GM21737 (cell line): Measurements from ENCODE around the gene ENO2.
"Not testable (repeated sequence)": the region's sequence is repeated elsewhere in the genome, so short reads cannot be mapped to it uniquely, and the experiment has no call there.

Experiments
- ATAC-seq: cut with Tn5 transposase; IDR thresholded peaks from one replicate; pipeline ENCODE4 v1.9.1; 2021; ENCODE audit warnings: mild to moderate bottlenecking, moderate library complexity; ENCODE audit not compliant: unreplicated experiment

The ENO2 gene

DNA sequence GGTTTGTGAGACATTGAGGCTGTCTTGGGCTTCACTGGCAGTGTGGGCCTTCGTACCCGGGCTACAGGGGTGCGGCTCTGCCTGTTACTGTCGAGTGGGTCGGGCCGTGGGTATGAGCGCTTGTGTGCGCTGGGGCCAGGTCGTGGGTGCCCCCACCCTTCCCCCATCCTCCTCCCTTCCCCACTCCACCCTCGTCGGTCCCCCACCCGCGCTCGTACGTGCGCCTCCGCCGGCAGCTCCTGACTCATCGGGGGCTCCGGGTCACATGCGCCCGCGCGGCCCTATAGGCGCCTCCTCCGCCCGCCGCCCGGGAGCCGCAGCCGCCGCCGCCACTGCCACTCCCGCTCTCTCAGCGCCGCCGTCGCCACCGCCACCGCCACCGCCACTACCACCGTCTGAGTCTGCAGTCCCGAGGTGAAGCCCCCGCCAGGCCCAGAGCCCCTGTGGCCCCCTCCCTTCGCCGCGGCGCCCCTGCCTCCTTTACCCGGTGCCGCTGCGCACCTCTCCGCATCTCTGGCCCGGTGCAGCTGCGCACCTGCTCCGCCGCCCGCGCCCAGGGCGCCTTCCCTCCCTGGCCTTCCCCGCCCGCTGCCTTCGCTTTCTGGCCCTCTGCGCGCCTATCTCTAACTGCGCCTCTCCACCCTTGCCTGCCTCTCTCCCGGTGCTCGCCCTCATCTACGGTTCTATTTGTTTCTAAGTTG lies at the start of gene ENO2:
TSS of gene ENO2 (plus strand) at position 335 of the 701 bp plus-strand sequence. CDS start 1,253 bp downstream, outside the sequence.
- peak; percentile 61 for ATAC-seq

DNA sequence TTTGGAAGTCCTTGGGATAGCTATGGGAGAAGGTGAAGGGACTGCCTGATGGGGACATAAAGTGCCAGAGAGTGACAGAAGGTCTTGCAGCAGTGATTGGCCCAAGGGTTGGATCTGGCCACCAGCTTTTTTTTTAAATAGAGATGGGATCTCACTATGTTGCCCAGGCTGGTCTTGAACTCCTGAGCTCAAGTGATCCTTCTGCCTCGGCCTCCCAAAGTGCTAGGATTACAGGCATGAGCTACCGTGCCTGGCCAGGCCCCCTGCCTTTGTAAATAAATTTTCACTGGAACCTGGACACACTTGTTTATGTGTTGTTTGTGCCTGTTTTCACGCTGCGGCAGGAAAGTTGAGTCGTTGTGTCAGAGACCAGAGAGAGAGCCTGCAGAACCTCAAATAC lies 49.1 kb upstream of the ENO2 start:
- ATAC-seq: not testable (repeated sequence)

DNA sequence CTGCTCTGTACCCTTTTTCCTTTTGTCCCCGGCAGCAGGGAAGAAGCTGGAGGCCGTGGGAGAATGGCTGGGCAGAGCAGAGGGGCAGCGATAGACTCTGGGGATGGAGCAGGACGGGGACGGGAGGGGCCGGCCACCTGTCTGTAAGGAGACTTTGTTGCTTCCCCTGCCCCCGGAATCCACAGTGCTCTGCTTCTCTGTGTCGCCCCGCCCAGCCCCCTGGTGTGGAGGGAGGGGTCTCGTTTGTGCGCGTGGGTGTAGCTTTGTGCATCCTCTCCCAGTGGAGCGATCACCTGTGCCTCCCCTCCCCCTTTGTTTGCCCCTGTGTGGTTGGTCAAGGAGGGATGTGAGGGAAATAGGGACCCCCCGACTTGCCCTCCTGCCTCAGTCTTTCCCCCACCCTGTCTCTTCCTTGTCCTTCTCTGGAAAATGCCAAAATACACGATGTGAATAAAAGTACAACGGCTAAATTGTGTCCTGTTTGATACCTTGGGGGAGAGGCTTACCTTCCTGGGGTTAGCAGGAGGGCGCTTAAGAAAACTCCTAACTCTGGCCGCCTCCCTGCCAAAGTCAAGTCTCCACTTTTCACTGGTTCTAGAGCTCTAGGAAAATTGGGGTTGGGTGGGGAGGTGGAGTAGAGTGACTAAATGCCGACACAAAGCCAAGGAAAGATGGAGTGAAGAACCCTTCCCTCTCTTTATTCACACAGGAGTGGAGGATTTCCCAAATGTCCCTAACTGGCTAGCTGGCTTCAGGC lies 48.0 kb upstream of the ENO2 start:
- ATAC-seq: no peak

DNA sequence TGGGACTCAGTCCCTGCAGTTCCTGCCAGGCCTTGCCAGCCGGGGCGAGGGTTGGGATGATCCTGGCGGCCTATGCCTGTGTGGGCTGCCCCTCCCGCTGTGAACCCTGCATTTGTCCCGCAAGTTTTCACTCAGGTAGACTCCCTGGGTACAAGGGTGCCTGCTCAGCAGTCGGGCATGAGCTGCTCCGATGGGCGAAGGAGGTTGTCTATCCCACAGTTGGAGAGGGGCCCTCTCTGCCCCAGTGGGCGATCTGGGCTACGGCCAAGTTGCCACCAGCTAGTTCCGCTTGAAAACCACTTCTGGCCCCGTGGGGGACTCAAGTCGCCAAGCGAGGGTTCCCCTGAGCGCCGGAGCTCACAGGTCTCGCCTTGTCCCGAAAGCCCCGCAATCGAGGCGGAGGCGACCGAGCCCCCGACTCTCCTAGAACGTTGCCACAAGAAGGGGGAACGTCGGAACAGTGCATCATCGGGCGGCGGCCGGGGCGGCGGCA lies 47.4 kb upstream of the ENO2 start:
- peak; percentile 2 for ATAC-seq

DNA sequence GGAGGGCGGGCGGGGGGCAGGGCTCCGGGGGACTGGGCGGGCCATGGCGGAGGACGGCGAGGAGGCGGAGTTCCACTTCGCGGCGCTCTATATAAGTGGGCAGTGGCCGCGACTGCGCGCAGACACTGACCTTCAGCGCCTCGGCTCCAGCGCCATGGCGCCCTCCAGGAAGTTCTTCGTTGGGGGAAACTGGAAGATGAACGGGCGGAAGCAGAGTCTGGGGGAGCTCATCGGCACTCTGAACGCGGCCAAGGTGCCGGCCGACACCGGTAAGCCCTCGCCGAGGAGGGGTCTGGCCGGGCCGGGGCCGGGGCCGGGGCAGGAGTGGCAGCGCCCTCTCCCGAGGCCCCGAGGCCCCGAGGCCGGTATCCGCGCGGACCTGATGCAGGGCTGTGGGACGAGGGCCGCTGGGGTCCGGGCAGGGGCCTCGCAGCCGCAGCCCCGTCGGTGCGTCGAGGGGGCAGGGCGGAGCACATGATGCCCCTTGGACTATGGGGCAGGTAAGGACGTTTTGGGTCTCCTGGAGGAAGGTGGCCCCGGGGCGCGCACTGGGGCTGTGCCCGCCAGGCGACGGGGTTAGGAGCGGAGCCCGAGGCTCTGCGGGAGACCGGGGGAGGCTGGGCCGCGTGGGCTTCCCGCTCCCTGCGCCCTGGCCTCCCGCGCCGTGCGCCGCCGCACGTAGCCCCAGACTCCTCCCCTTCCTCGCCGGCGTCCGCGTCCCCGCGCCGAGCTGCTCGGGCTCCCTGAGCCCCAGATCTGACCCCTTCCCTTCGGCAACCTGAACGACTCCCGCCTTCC lies 46.8 kb upstream of the ENO2 start, which contains the start of gene TPI1:
TSS of gene TPI1 (plus strand) at position 119 of the 798 bp plus-strand sequence. CDS start at position 155, 36 bp downstream.
- peak; percentile 42 for ATAC-seq

DNA sequence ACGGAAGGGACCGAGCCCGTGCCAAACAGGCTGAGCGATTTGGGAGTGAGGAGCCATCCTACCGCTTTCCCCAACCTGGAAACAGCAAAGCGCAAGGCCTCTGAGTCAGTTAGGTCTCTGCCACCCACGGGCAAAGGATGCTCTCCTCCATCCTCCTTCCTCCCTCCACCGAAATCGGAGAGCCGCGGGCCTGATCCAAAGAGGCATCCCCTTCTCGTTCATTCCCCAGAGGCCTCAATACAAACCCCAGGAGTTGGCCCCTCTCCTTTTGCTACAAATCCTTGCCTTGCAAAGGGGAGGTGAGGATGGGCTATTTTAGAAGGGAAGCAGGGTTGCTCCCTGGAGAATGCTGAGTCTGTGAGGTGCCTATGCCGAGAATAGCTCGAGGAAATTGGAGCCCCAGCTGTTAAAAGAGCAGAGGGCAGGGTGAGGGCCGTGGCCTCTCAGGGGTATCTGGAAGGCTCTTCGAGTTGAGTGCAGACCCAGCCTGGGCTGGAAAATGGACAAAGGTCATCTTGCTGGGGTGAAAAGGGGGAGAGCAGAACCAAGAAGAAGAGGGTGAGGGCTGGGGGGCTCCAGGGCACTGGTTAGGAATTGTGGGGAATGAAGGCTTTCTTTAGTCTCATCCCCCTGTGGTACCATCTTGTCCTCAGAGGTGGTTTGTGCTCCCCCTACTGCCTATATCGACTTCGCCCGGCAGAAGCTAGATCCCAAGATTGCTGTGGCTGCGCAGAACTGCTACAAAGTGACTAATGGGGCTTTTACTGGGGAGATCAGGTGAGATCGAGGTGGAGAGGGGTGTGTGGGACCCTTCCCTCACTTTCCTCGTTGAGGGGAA lies 46.0 kb upstream of the ENO2 start:
- no peak for ATAC-seq

DNA sequence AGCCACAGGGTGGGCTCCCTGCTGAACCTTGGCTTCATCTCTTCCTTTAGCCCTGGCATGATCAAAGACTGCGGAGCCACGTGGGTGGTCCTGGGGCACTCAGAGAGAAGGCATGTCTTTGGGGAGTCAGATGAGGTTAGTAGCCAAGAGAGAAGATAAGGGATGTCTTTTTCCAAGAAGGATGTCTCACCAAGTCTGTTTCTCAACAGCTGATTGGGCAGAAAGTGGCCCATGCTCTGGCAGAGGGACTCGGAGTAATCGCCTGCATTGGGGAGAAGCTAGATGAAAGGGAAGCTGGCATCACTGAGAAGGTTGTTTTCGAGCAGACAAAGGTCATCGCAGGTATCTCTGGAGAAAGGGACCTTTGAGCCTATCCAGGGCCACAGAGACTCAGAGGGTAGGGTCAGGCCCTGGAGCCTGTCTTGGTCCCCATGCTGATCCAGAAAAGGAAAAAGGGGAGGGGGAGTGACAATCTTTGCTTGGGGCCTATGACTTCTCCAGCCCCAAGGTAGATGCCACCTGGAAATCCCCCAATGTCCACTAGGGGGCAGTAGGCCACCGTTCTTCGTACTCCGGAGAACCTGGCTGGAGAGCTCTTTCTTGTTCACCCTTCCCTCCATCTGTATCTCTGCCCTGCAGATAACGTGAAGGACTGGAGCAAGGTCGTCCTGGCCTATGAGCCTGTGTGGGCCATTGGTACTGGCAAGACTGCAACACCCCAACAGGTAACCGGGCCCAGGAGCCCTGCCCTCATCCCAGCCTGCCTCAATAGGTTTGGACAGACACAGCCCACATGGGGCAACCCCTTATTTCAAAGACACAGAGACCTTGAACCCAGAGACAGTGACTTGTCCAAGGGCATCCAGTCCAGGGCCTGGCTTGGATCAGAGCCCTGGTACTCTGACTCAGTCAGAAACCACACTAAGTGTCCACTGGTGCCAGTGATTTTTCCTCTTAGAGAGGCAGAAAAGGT lies 45.0 kb upstream of the ENO2 start:
- no peak for ATAC-seq

DNA sequence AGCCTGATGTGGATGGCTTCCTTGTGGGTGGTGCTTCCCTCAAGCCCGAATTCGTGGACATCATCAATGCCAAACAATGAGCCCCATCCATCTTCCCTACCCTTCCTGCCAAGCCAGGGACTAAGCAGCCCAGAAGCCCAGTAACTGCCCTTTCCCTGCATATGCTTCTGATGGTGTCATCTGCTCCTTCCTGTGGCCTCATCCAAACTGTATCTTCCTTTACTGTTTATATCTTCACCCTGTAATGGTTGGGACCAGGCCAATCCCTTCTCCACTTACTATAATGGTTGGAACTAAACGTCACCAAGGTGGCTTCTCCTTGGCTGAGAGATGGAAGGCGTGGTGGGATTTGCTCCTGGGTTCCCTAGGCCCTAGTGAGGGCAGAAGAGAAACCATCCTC lies 44.1 kb upstream of the ENO2 start:
- ATAC-seq: not testable (repeated sequence)

DNA sequence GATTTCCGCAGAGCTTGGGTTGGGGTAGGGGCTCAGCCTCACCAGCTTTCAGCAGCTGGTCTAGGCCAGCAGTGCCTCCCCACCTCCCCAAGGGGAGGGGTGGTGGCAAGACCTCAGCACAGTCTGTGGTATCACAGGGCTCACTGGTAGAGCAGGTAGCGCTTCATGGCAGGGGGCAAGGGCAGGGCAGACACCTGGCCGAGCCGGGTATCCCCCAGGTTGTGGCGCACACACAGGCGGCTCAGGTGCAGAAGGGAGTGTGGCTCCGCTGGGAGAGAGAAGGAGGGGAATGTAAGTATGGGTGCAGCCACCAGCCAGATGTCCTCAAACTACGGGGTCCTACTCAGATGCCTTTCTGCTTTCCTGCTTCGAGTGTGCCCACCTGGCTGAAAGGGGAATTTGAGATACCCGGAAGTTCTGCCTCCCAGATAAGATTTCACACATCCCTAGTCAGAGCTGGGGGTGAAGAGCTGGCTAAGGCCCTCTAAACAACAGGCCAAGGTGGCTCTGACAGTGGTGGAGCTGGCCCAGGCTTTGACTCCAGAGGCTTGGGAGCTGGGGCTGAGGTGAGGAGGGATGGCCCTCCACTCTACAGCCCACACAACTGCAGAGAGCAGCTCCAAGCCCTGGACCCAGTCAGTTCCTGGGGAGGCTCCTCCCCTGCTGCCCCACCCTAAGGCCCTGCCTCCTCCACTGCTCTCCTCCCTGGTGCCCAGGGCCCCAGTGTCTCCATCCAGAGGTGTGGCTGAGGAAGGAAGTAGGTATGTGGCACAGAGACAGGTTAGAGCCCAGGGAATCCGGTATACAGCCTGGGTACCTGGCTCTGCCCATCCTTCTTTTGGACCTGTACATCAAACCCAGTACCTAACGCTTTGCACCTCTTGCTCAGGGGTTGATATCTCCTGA lies 43.1 kb upstream of the ENO2 start:
- no peak for ATAC-seq

DNA sequence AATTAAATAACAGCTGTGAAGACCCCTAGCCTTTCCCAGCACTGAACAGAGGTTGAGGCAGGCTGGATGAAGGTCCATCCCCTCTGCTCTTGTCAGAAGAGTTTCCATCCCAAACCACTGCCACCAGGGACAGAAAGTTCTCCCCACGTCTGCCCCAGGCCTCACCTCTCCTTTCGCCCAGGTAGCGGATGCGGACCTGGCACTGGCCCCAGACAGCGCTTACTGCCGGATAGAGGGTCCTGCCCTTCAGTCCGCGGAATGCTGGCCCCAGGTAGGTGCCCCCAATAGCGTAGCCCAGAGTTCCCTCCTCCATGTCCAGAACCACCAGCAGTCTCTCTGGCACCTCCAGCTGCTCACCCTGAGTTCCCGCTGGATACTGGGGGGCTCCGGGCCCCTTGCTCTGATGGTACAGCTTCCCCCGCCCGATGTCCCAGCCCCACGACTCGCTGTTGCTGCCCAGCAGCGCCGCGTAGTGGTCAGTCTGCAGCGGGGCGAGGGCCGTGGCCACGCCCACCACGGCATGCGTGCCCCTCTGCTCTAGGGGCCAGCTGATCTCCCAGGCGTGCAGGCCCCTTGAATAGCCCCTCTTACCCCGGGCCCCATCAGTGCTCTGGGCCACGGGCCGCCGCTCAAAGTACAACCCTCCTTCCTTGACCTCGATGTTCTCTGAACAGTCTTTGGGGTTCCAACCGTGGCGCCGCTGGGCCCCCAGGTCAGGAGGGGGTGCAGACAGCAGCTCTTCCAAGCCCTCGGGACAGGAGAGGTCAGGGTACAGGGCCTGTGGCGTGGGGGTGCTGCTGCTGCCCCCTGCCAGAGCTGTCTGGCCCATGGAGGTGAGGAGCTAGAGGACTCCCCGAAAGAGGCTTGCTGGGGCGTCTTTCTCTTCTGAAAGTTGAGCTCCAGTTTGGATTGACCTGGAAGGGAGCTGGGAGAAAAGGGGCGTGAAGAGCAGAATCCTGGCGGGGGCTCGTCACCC lies 42.0 kb upstream of the ENO2 start:
- peak; percentile 33 for ATAC-seq

DNA sequence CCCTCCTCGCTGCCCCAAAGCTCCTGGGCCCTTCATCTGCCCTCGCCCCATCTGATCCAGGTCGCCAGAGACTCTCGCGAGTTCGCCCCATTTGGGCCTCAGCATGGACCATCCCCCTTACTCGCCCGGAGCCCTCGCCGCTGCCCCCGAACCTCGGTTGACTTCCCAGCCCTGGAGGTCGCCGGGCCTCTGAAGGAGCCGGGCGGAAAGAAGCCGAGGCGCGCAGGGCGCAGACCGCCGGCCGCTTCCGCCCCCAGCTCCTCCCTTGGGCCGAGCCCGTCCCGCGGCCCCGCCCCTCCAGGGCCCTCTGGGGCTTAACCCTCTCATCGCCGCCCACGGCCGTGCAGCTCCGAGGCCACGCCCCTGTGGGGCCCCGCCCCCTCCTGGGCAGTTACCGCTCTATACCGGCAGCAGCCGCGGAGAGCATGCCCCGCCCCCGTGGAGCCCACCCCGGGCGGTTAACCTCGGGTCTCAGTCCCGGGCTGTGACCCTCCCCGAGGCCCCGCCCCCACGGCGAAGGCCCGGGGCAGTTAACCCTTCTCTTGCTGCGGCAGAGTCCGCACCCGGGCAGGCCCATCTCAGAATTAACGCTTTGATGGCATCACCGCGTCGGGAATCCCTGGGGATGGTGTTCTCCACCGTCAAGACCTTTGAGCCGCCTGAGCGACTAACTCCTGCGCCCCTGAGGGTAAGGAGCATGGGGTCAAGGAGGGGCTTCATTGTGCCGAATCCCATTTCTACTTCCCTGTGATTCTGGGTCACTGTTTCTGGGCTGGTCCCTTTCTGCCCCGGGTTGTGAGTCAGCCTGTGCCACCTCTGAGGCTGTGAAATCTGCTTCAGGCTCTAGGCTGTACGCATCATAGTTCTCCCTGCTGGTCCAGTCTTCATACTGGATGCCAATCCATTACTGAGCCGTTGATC lies 41.0 kb upstream of the ENO2 start, which contains the start of gene SPSB2:
TSS of gene SPSB2 (minus strand) at position 210 of the 921 bp plus-strand sequence. CDS start 402 bp downstream, outside the sequence.
- ATAC-seq: peak; percentile 62

DNA sequence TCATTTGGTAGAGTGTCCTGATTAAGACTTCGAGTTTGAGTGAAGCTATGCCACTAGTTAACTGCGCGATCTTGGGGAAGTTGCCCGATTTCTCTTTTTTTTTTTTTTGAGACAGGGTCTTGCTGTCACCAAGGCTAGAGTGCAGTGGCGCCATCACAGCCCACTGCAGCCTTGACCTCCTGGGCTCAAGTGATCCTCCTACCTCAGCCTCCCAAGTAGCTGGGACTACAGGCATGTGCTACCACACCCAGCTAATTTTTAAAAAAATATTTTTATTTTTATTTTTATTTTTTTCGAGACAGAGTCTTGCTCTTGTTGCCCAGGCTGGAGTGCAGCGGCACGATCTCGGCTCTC lies 40.4 kb upstream of the ENO2 start:
- not testable (repeated sequence) for ATAC-seq

DNA sequence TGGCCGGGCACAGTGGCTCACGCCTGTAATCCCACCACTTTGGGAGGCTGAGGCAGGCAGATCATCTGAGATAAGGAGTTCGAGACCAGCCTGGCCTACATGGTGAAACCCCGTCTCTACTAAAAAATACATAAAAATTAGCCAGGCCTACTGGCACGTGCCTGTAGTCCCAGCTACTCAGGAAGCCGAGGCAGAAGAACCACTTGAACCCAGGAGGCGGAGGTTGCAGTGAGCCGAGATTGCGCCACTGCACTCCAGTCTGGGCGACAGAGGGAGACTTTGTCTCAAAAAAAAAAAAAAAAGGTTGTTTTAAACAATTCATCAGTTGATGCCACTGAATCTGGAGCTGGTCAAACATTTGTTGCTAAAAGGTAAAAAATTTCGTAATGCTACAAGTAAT lies 34.6 kb upstream of the ENO2 start:
- ATAC-seq: not testable (repeated sequence)

DNA sequence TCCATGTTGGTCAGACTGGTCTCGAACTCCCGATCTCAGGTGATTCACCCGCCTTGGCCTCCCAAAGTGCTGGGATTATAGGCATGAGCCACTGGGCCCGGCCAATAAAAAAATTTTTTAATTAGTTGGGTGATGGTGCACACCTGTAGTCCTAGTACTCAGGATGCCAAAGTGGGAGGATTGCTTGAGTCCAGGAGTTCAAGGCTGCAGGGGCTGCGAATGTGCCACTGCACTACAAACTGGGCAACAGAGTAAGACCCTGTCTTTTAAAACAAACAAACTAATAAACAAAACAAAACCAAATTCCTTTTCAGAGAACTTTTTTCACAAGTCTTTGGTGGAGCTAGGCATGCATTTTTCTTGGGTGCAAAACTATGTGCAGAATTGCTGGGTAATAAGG lies 31.1 kb upstream of the ENO2 start:
- no peak for ATAC-seq

DNA sequence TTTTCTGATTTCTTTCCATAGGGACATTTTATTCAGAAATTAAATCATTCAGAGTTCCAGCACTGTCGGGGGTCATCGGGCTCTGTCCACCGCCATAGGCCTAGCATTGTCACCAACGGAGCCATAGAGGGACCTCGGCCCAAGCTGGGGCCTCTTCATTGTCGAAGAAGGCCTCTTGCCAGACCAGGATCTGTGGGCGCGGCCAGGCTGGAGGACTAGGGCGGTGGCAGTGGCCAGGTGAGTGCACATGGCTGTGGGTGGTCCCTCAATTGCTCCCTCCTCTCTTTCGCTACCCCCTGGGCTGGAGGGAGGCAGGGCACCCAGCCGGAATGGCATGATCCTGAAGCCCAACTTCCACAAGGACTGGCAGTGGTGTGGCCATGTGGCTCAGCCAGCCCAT lies 30.7 kb upstream of the ENO2 start:
- no peak for ATAC-seq

DNA sequence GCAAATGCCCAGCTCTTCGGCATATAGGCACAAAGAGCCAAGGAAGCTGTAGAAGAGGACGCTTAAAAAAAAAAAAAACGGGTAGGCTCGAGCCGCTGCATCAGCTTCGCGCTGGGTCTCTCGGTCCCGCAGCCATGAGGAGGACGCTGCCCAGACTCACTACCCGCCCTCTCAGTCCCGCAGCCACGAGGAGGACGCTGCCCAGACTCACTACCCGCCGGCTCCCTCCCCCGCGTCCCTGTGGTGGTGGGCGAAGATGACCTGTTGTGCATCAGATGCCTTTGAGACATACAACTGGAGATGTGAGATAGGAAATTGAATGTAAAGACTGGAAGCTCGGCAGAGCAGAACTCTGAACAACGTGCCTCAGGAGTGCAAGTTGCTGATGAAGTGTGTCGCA lies 29.8 kb upstream of the ENO2 start:
- ATAC-seq: no peak
